Activated naive CD8-positive, alpha-beta T cell treated with anti-CD3 and anti-CD28 coated beads, Interleukin-2, amount 50 U/mL, for 24 hours (primary cell): ENCODE results near the gene PPP2R1B.

Experiments used
- ATAC-seq: fragments of 150-1000 bp; cut with Tn5 transposase; one replicate; pipeline ENCODE4 v1.10.0; 2021
- DNase-seq: peaks from one replicate; pipeline ENCODE4 v3.0.0; 2021
- H3K27ac Mint-ChIP-seq: one replicate; pipeline ENCODE4 v1.8.0; 2021; ENCODE audit warnings: mild to moderate bottlenecking, mixed read lengths
- H3K27me3 Mint-ChIP-seq: one replicate; pipeline ENCODE4 v1.8.0; 2021; ENCODE audit warnings: mixed read lengths
- H3K36me3 Mint-ChIP-seq: one replicate; pipeline ENCODE4 v1.8.0; 2021; ENCODE audit warnings: low read depth, mixed read lengths
- H3K4me1 Mint-ChIP-seq: one replicate; pipeline ENCODE4 v1.8.0; 2021; ENCODE audit warnings: mixed read lengths
- H3K4me3 Mint-ChIP-seq: one replicate; pipeline ENCODE4 v1.8.0; 2021; ENCODE audit warnings: mild to moderate bottlenecking, moderate library complexity, mixed read lengths
- H3K9me3 Mint-ChIP-seq: one replicate; pipeline ENCODE4 v1.8.0; 2021; ENCODE audit warnings: mixed read lengths

The PPP2R1B gene

DNA sequence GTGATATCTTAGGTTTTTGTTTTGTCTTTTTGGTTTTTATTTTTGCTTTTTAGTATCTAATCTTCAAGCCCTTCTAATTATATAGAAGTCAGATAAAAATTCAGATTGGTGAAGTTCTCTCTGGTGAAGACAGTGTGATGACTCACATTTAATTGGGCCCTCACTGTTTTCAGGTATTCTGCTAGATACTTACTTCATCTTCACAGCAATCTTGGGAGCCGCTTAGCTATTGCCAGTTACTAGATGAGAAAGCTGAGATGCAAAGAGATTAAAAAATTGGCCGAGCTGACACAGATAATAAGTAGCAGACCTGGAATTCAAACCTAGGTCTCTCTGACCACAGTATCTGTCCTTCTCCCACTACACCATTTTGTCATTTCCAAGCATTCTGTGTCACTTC is 75.0 kb downstream of the PPP2R1B start:
- Mint-ChIP-seq H3K27ac (no peak overlapping the region), H3K9me3 (no peaks in the 10 kb centered on the region), H3K27me3 (no peaks in the 10 kb centered on the region), H3K36me3 (peaks cover 24% of the 10 kb centered on the region), H3K4me1 (no peaks in the 10 kb centered on the region), H3K4me3 (no peak overlapping the region)
- ATAC-seq (no peak), DNase-seq (no peak)

DNA sequence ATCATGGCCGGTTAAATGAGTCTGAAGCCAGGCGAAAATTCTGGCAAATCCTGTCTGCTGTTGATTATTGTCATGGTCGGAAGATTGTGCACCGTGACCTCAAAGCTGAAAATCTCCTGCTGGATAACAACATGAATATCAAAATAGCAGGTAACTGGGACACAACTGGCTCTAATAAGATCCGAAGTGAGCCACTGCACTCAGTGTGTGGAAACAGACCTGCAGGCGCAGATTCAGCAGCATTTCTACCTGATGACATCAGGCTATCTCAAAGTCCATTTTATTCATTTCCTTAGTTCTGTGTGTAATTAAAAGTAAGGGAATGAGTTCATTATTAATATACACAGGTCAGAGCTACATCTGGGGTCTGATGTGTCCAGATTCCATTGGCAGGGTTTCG is 78.2 kb downstream of the PPP2R1B start:
- DNase-seq (no peak), ATAC-seq (no peak)
- Mint-ChIP-seq H3K36me3 (peaks cover 29% of the 10 kb centered on the region), H3K4me1 (no peaks in the 10 kb centered on the region), H3K4me3 (no peak overlapping the region), H3K9me3 (no peaks in the 10 kb centered on the region), H3K27ac (no peak overlapping the region), H3K27me3 (no peaks in the 10 kb centered on the region)

DNA sequence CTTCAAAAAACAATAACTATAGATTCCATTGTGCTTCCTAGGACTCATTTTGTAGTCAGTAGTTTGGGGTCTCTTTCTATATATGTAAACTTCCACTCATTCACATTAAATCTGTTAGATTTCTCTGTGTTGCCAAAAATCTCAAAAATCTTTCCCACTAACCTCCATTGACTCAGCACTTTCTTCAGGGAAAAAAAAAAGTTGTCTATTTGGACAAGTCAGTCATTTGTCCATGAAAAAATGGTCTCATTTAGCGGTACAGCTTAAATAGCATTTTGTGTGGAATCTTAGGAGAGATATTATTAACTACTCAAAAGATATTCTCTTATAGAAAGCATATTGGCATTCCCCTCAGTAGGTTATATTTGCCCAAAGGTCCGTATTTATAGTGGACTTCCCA is 81.9 kb downstream of the PPP2R1B start:
- no peaks in the 10 kb centered on the region for H3K27me3 Mint-ChIP-seq
- H3K4me1 Mint-ChIP-seq: no peaks in the 10 kb centered on the region
- peaks cover 17% of the 10 kb centered on the region for H3K36me3 Mint-ChIP-seq
- H3K9me3 Mint-ChIP-seq: no peaks in the 10 kb centered on the region
- no peak for ATAC-seq
- no peak for DNase-seq
- no peak overlapping the region for H3K4me3 Mint-ChIP-seq
- H3K27ac Mint-ChIP-seq: no peak overlapping the region

DNA sequence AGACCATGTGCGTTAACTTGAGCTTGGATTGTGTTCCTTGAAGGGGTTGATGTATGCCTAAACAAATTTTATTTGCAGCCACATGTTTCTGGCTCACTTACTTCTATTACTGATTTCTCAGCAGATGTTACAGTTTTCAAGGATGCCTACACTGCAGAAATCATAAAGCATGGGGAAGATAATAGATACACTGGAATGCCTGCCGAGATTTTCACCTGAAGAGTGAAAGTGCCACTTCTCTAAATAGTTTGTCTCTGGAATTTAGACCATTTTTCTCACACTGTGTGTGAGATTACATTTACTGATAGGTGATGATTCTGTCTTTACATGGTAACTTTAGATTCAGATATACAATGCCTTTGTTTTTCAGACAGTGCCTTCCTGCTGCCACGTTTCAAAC is 82.4 kb downstream of the PPP2R1B start:
- DNase-seq (no peak), ATAC-seq (no peak)
- H3K27ac Mint-ChIP-seq: no peak overlapping the region
- no peak overlapping the region for H3K4me3 Mint-ChIP-seq
- no peaks in the 10 kb centered on the region for H3K4me1 Mint-ChIP-seq
- H3K27me3 Mint-ChIP-seq: no peaks in the 10 kb centered on the region
- H3K9me3 Mint-ChIP-seq: no peaks in the 10 kb centered on the region
- peaks cover 16% of the 10 kb centered on the region for H3K36me3 Mint-ChIP-seq

DNA sequence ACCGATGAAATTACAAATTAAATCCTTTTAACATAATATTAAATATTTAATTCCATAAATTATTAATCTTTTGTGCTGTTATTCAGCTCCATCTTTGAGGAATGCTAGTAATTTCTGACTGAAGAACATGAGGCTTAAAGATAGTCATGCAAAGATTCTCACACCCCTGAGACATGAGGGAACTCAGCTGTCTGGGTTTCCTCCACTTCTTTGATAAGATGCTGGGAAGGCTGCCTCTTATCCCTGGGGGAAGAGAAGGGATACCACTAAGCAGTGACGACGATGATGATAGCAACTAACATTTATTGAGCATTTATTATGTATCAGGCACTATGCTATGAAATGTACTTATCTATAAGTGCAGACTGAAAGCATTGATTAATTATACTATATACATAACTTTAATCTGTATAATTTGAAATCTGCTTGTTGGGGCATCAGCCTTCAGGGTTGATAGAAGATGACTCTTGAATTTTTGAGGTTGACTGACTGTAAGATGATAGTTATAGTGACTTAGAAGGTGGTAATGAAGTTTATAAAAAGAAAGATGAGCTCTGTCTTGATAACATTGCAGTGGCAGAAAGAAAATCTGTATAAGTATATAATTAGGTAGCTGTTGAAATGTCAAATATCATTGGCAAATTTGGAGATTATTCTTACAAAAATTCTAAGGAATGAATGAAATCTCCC is 85.6 kb downstream of the PPP2R1B start:
- Mint-ChIP-seq H3K27me3 (no peaks in the 10 kb centered on the region), H3K9me3 (no peaks in the 10 kb centered on the region), H3K36me3 (peaks cover 16% of the 10 kb centered on the region), H3K4me1 (no peaks in the 10 kb centered on the region), H3K4me3 (no peak overlapping the region), H3K27ac (no peak overlapping the region)
- no peak for DNase-seq
- no peak for ATAC-seq
